GM12878 (cell line): ENCODE data around the gene GSAP. TPM values are rescaled to one million over a fixed set of nuclear protein-coding genes. Genes with fewer than 3 reads are reported as not detected.

Experiments used
- ATAC-seq: fragments of 200-7000 bp; cut with Tn5 transposase; 3 replicates; pipeline ENCODE4 v1.9.1; 2020; ENCODE audit warnings: mild to moderate bottlenecking, moderate library complexity
- BruUV-seq: library from RNA; stranded (reverse); fragments of 400-500 nt; replicated peaks from 2 replicates; lab custom pipeline; 2021; lab: Mats Ljungman, UMichigan
- CTCF ChIA-PET: fragments of 300-600 bp; sonication (Branson Sonifier 250); formaldehyde crosslinking; extraction: SDS; loops from one replicate; lab custom pipeline; 2021; ENCODE audit warnings: inconsistent platforms; lab: Yijun Ruan, JAX
- POLR2A ChIA-PET: fragments of 350-600 bp; formaldehyde crosslinking; extraction: SDS; loops from one replicate; lab custom pipeline; 2021; ENCODE audit warnings: inconsistent platforms; lab: Charles Lee
- RAD21 ChIA-PET: fragments of 300-600 bp; sonication (Branson Sonifier 250); formaldehyde crosslinking; loops from one replicate; lab custom pipeline; 2023; ENCODE audit warnings: antibody characterized with exemption; ENCODE audit not compliant: unreplicated experiment; lab: Charles Lee
- SMC1A ChIA-PET: fragments of 300-600 bp; sonication (Branson Sonifier 250); formaldehyde crosslinking; loops from one replicate; lab custom pipeline; 2023; ENCODE audit not compliant: unreplicated experiment, uncharacterized antibody; lab: Charles Lee
- DNase-seq: peaks from one replicate; pipeline ENCODE4 v3.0.0-alpha.2; 2011; ENCODE audit warnings: low read depth, low spot score
- FAIRE-seq: peaks from 3 replicates; lab custom pipeline; 2011; peaks lifted over from hg19 to GRCh38; lab: Jason Lieb, UNC
- H2AFZ ChIP-seq: 2 replicates; pipeline ENCODE4 v1.6.0; 2011; ENCODE audit warnings: low read depth, low read length, control low read depth; ENCODE audit not compliant: control insufficient read depth
- H3K27ac ChIP-seq: 2 replicates; pipeline ENCODE4 v1.5.1; 2011; ENCODE audit warnings: control low read depth; ENCODE audit not compliant: control insufficient read depth, insufficient read depth
- H3K27me3 ChIP-seq, 2 experiments: replicated peaks in 1 of 2; 2 replicates each; pipeline versions ENCODE4 v1.6.0 to v1.6.1; 2011; ENCODE audit warnings: low read length in 1 of 2; ENCODE audit not compliant: control insufficient read depth in 2 of 2, insufficient read depth in 2 of 2
- H3K36me3 ChIP-seq, 2 experiments: 2 replicates each; pipeline ENCODE4 v1.5.1; 2011; ENCODE audit warnings: low read length in 1 of 2; ENCODE audit not compliant: control insufficient read depth in 2 of 2, insufficient read depth in 2 of 2
- H3K4me1 ChIP-seq: 2 replicates; pipeline ENCODE4 v1.6.1; 2011; ENCODE audit warnings: mild to moderate bottlenecking, low read length, moderate library complexity, mixed read lengths; ENCODE audit not compliant: control insufficient read depth, insufficient read depth
- H3K4me2 ChIP-seq: 2 replicates; pipeline ENCODE4 v1.6.0; 2011; ENCODE audit warnings: control low read depth; ENCODE audit not compliant: control insufficient read depth, insufficient read depth
- H3K4me3 ChIP-seq: fragments of 200-600 bp; sonication (generic); 2 replicates; pipeline ENCODE4 v1.5.1; 2016
- H3K79me2 ChIP-seq: 2 replicates; pipeline ENCODE4 v1.6.0; 2011; ENCODE audit warnings: low read length; ENCODE audit not compliant: control insufficient read depth, insufficient read depth
- H3K9ac ChIP-seq: 2 replicates; pipeline ENCODE4 v1.8.0; 2011; ENCODE audit warnings: low read length, control low read depth, mixed read lengths; ENCODE audit not compliant: control insufficient read depth, insufficient read depth
- H3K9me3 ChIP-seq: replicated peaks from 3 replicates; pipeline ENCODE4 v1.5.1; 2011; ENCODE audit warnings: mild to moderate bottlenecking, low read length; ENCODE audit not compliant: control insufficient read depth, insufficient read depth
- H4K20me1 ChIP-seq: 2 replicates; pipeline ENCODE4 v1.6.0; 2011; ENCODE audit not compliant: control insufficient read depth, insufficient read depth
- ATF3 ChIP-seq: IDR thresholded peaks from 2 replicates; pipeline ENCODE4 v1.6.1; 2011; ENCODE audit warnings: low read depth, mild to moderate bottlenecking, low read length, moderate library complexity, borderline replicate concordance; ENCODE audit errors: extremely low read depth
- BACH1 ChIP-seq: fragments of 450-650 bp; IDR thresholded peaks from 2 replicates; pipeline ENCODE4 v1.6.1; 2017; ENCODE audit warnings: mild to moderate bottlenecking, borderline replicate concordance
- E2F4 ChIP-seq: IDR thresholded peaks from 2 replicates; pipeline ENCODE4 v1.6.1; 2012; ENCODE audit warnings: low read depth, low read length, improper control_type of control experiment
- FOS ChIP-seq: IDR thresholded peaks from 3 replicates; pipeline ENCODE4 v1.6.1; 2011; ENCODE audit warnings: borderline replicate concordance; ENCODE audit not compliant: insufficient read length; ENCODE audit errors: extremely low read depth
- GATAD2B ChIP-seq: fragments of 450-650 bp; conservative IDR thresholded peaks from 2 replicates; pipeline ENCODE4 v1.6.1; 2017; ENCODE audit warnings: low read depth, mild to moderate bottlenecking, moderate library complexity
- MEF2A ChIP-seq: IDR thresholded peaks from 2 replicates; pipeline ENCODE4 v1.6.1; 2011; ENCODE audit warnings: low read depth, mild to moderate bottlenecking, low read length, moderate library complexity; ENCODE audit not compliant: insufficient read depth
- MLLT1 ChIP-seq: fragments of 450-650 bp; IDR thresholded peaks from 2 replicates; pipeline ENCODE4 v1.6.1; 2016; ENCODE audit warnings: mild to moderate bottlenecking
- MTA2 ChIP-seq: fragments of 450-650 bp; IDR thresholded peaks from 2 replicates; pipeline ENCODE4 v1.6.1; 2016; ENCODE audit warnings: low read depth, mild to moderate bottlenecking, moderate library complexity
- POLR2AphosphoS2 ChIP-seq: IDR thresholded peaks from 2 replicates; pipeline ENCODE4 v1.6.1; 2011; ENCODE audit warnings: low read depth, mild to moderate bottlenecking, low read length, improper control_type of control experiment, moderate library complexity
- PRDM15 ChIP-seq: fragments of 450-650 bp; formaldehyde crosslinking; IDR thresholded peaks from 2 replicates; pipeline ENCODE4 v1.4.0; 2020; ENCODE audit warnings: mild to moderate bottlenecking, moderate library complexity
- RUNX3 ChIP-seq: IDR thresholded peaks from 2 replicates; pipeline ENCODE4 v1.6.1; 2012; ENCODE audit warnings: low read length, inconsistent platforms
- SMAD1 ChIP-seq: fragments of 450-650 bp; IDR thresholded peaks from 2 replicates; pipeline ENCODE4 v1.6.1; 2018; ENCODE audit warnings: mild to moderate bottlenecking, low read depth; ENCODE audit not compliant: partially characterized antibody
- SMC3 ChIP-seq: IDR thresholded peaks from 2 replicates; pipeline ENCODE4 v1.6.1; 2011; ENCODE audit warnings: low read length, improper control_type of control experiment, borderline replicate concordance
- ZBTB33 ChIP-seq: fragments of 450-650 bp; IDR thresholded peaks from 2 replicates; pipeline ENCODE4 v1.6.1; 2017; ENCODE audit warnings: mild to moderate bottlenecking
- ZNF24 ChIP-seq: fragments of 450-650 bp; IDR thresholded peaks from 2 replicates; pipeline ENCODE4 v1.6.1; 2017; ENCODE audit warnings: antibody characterized with exemption, mild to moderate bottlenecking
- ZNF274 ChIP-seq: IDR thresholded peaks from one replicate; pipeline ENCODE4 v1.8.0; 2011; ENCODE audit not compliant: insufficient read length, insufficient read depth
- WGBS: methylation state at CpG from one replicate; pipeline ENCODE4 v1.1.6; 2016; ENCODE audit warnings: low lambda C conversion rate; ENCODE audit not compliant: insufficient replicate concordance, insufficient coverage; ENCODE audit errors: missing lambda C conversion rate; 5-methylcytosine and 5-hydroxymethylcytosine counted together
- in situ Hi-C: fragments of 300-500 bp; cut with MboI; formaldehyde crosslinking; loops from 9 replicates; pipeline ENCODE4 v1.14.3; 2018; ENCODE audit warnings: mixed read lengths
- intact Hi-C: fragments of 100-400 bp; cut with micrococcal nuclease; formaldehyde crosslinking; loops from one replicate; pipeline ENCODE4 v1.14.2; 2022; ENCODE audit not compliant: unreplicated experiment
- polyA plus RNA-seq, 11 experiments: library from polyadenylated mRNA; depleted of rRNA in 4 of 11; unstranded in 6 of 11; stranded (reverse) in 5 of 11; fragments of >200 nt; fragmentation: Nextera tagmentation in 4 of 11; fragmentation: Illumina TruSeq in 1 of 11; extraction: Ambion mirVana in 4 of 11; extraction: Trizol in 1 of 11; gene quantifications; 1 replicate in 1 of 11; 2 replicates in 10 of 11; pipeline versions ENCODE4 v1.2.1 to v1.2.3, GENCODE V29; 2011 to 2016; ENCODE audit warnings: inconsistent platforms in 2 of 11, missing spikeins in 2 of 11, low read depth in 1 of 11
- total RNA-seq, 4 experiments: library from RNA; depleted of rRNA in 3 of 4; stranded (reverse); fragments of >200 nt in 3 of 4; fragmentation: Illumina TruSeq in 1 of 4; extraction: Trizol in 1 of 4; gene quantifications; 2 replicates each; pipeline versions ENCODE4 v1.2.1 to v1.2.3, GENCODE V29; 2013 to 2021

GSAP gene
- total and polyA plus RNA-seq, 10 of the 15 experiments (the other 5 are each of a cell fraction or from before 2014, with no cell fraction given): 6.6 to 38.1 (median 21.8) TPM

GRCh38 chr7:77309714-77310220 lies 106.4 kb downstream of the GSAP start:
- ATAC-seq: no peak
- ChIA-PET POLR2A (no interaction called here), RAD21 (no interaction called here), CTCF (no interaction called here), SMC1A (no interaction called here)
- H3K27ac ChIP-seq: no peak overlapping the region
- H3K79me2 ChIP-seq: no peaks in the 10 kb centered on the region
- TF ChIP-seq MTA2 (no peak), BACH1 (no peak), SMAD1 (no peak), ATF3 (no peak), FOS (no peak), ZNF24 (no peak), MLLT1 (no peak), PRDM15 (CRISPR knock-in tag) (no peak), ZBTB33 (no peak), SMC3 (no peak), POLR2AphosphoS2 (no peak), GATAD2B (no peak), E2F4 (no peak), RUNX3 (no peak), ZNF274 (no peak), MEF2A (no peak)
- H4K20me1 ChIP-seq: no peaks in the 10 kb centered on the region
- no TSS peak for BruUV-seq
- intact Hi-C loops: no loop called here
- no peak overlapping the region for H3K4me3 ChIP-seq
- no peak overlapping the region for H2AFZ ChIP-seq
- DNase-seq: no peak
- H3K9ac ChIP-seq: no peak overlapping the region
- 94% methylated on average over 1 of the region's 1 CpG for WGBS
- no peaks in the 10 kb centered on the region for H3K9me3 ChIP-seq
- FAIRE-seq: no peak
- H3K4me1 ChIP-seq: no peaks in the 10 kb centered on the region
- H3K36me3 ChIP-seq: peaks cover 3 to 4% of the 10 kb centered on the region in 2 experiments; a peak in 2 of 4 replicates
- no peaks in the 10 kb centered on the region for H3K27me3 ChIP-seq
- H3K4me2 ChIP-seq: no peak overlapping the region
- in situ Hi-C loops: no loop called here
